Endodermal cell (in vitro differentiated cells): ENCODE results near the gene FADD. TPM values are rescaled to one million over a fixed set of nuclear protein-coding genes. Genes with fewer than 3 reads are reported as not detected.

ENCODE experiments used
- DNase-seq: peaks from one replicate; pipeline ENCODE4 v3.0.0-alpha.2; 2017
- H3K27ac ChIP-seq: 2 replicates; pipeline ENCODE4 v1.5.1; 2013; ENCODE audit warnings: mild to moderate bottlenecking, low read depth, low read length, moderate library complexity
- H3K27me3 ChIP-seq: 2 replicates; pipeline ENCODE4 v1.6.1; 2013; ENCODE audit warnings: mild to moderate bottlenecking, low read length, moderate library complexity; ENCODE audit not compliant: insufficient read depth, control insufficient read depth, poor library complexity, severe bottlenecking
- H3K36me3 ChIP-seq: 2 replicates; pipeline ENCODE4 v1.7.0; 2013; ENCODE audit warnings: mild to moderate bottlenecking, low read length, moderate library complexity; ENCODE audit not compliant: control insufficient read depth, insufficient read depth
- H3K4me1 ChIP-seq: one replicate; pipeline ENCODE4 v1.7.0; 2013; ENCODE audit warnings: low read length; ENCODE audit not compliant: control insufficient read depth, insufficient read depth
- H3K4me3 ChIP-seq: 2 replicates; pipeline ENCODE4 v1.5.1; 2013; ENCODE audit warnings: mild to moderate bottlenecking, low read length, moderate library complexity
- H3K9ac ChIP-seq: 2 replicates; pipeline ENCODE4 v1.6.1; 2013; ENCODE audit warnings: mild to moderate bottlenecking, low read length, moderate library complexity; ENCODE audit not compliant: poor library complexity, severe bottlenecking; ENCODE audit errors: extremely low read depth
- H3K9me3 ChIP-seq: 2 replicates; pipeline ENCODE4 v1.6.1; 2013; ENCODE audit warnings: mild to moderate bottlenecking, low read length, moderate library complexity; ENCODE audit not compliant: control insufficient read depth
- H3K27ac Mint-ChIP-seq: 2 replicates; pipeline ENCODE4 v1.8.0; 2020; ENCODE audit warnings: mixed read lengths
- H3K27me3 Mint-ChIP-seq: 2 replicates; pipeline ENCODE4 v1.8.0; 2021; ENCODE audit warnings: mild to moderate bottlenecking, mixed read lengths; ENCODE audit not compliant: insufficient read depth
- H3K36me3 Mint-ChIP-seq: 2 replicates; pipeline ENCODE4 v1.8.0; 2020; ENCODE audit warnings: low read depth, mixed read lengths
- H3K4me1 Mint-ChIP-seq: 2 replicates; pipeline ENCODE4 v1.8.0; 2020; ENCODE audit warnings: mixed read lengths
- H3K4me3 Mint-ChIP-seq: 2 replicates; pipeline ENCODE4 v1.8.0; 2020; ENCODE audit warnings: mild to moderate bottlenecking, moderate library complexity, mixed read lengths
- H3K9me3 Mint-ChIP-seq: 2 replicates; pipeline ENCODE4 v1.8.0; 2020; ENCODE audit warnings: mild to moderate bottlenecking, mixed read lengths
- WGBS, 2 experiments: methylation state at CpG; one replicate each; pipeline versions ENCODE4 v1.1.5 to v1.1.7; 2013; ENCODE audit warnings: missing lambda C conversion rate in 2 of 2, mixed read lengths in 1 of 2; ENCODE audit not compliant: insufficient coverage in 1 of 2, insufficient read length in 1 of 2; 5-methylcytosine and 5-hydroxymethylcytosine counted together
- total RNA-seq, 2 donors: library from RNA; stranded (reverse); fragmentation: NEBNext Ultra II Directional in 1 of 2; extraction: Animal tissue kit (Norgen Biotek cat#: 25700) in 1 of 2; gene quantifications; 2 replicates in 1 of 2; 3 replicates in 1 of 2; pipeline ENCODE4 v1.2.1, GENCODE V29; 2021
- TF ChIP-seq, protein P1 (sequence below): fragments of 200-600 bp; sonication (generic); conservative IDR thresholded peaks from 2 replicates; pipeline ENCODE4 v1.5.0; 2021; ENCODE audit warnings: antibody characterized with exemption, mild to moderate bottlenecking

Gene FADD
- total RNA-seq, 2 donors from 2014 or later, result 50.6 to 53.1 TPM

DNA sequence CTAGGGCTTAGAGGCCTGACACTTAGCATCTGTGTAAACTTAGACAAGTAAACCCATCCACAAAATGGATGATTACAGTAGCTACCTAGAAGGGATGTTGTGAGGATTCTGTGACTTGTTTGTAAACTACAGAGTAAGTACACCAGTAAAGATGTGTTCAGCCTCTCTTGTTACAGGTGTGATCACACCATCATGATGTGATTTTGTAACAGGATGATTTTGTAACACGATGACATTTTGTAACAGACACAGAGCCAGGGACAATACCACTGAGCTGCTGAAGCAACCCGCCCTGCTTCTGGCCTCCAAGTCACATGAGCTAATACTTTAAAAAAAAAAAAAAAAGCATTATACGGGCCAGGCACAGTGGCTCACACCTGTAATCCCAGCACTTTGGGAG lies 17.0 kb downstream of the FADD start:
- H3K4me3 Mint-ChIP-seq, result no peak overlapping the region
- peaks cover 5% of the 10 kb centered on the region for H3K9me3 Mint-ChIP-seq
- H3K27me3 ChIP-seq, result no peaks in the 10 kb centered on the region
- 35% methylated on average over 3 of the region's 3 CpGs; no CpG with 5 or more reads in 1 of the 2 experiments for WGBS, 2 experiments
- no peak overlapping the region for H3K27ac Mint-ChIP-seq
- no peak overlapping the region for H3K27ac ChIP-seq
- peaks cover 27% of the 10 kb centered on the region for H3K4me1 Mint-ChIP-seq
- no peak for DNase-seq
- peaks cover 3% of the 10 kb centered on the region for H3K36me3 ChIP-seq
- TF ChIP-seq, protein P1, sequence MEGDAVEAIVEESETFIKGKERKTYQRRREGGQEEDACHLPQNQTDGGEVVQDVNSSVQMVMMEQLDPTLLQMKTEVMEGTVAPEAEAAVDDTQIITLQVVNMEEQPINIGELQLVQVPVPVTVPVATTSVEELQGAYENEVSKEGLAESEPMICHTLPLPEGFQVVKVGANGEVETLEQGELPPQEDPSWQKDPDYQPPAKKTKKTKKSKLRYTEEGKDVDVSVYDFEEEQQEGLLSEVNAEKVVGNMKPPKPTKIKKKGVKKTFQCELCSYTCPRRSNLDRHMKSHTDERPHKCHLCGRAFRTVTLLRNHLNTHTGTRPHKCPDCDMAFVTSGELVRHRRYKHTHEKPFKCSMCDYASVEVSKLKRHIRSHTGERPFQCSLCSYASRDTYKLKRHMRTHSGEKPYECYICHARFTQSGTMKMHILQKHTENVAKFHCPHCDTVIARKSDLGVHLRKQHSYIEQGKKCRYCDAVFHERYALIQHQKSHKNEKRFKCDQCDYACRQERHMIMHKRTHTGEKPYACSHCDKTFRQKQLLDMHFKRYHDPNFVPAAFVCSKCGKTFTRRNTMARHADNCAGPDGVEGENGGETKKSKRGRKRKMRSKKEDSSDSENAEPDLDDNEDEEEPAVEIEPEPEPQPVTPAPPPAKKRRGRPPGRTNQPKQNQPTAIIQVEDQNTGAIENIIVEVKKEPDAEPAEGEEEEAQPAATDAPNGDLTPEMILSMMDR, result no peak
- no peaks in the 10 kb centered on the region for H3K4me1 ChIP-seq
- H3K9ac ChIP-seq, result no peak overlapping the region
- no peaks in the 10 kb centered on the region for H3K27me3 Mint-ChIP-seq
- peak overlapping the region; percentile 87 for H3K4me3 ChIP-seq
- H3K36me3 Mint-ChIP-seq, result peaks cover 25% of the 10 kb centered on the region
- H3K9me3 ChIP-seq, result no peaks in the 10 kb centered on the region

DNA sequence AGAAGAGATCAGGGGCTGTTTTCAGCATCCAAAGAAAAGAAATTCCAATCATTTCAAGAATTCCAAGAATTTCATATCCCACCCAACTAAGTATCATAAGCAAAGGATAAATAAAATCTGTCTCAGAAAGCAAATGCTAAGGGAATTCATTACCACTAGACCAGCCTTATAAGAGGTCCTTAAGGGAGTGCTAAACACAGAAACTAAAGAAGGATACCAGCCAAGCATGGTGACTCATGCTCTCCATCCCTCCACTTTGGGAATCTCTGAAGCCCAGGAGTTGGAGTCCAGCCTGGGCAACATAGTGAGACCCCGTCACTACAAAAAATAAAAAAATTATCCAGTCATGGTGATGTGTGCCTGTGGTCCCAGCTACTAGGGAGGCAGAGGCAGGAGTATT lies 17.8 kb downstream of the FADD start:
- H3K9me3 Mint-ChIP-seq, result peaks cover 6% of the 10 kb centered on the region
- H3K4me3 ChIP-seq, result no peak overlapping the region
- H3K27me3 ChIP-seq, result no peaks in the 10 kb centered on the region
- H3K36me3 ChIP-seq, result peaks cover 3% of the 10 kb centered on the region
- WGBS, 2 experiments, result 100% methylated on average over 1 of the region's 1 CpG; no CpG with 5 or more reads in 1 of the 2 experiments
- H3K27me3 Mint-ChIP-seq, result no peaks in the 10 kb centered on the region
- H3K9me3 ChIP-seq, result no peaks in the 10 kb centered on the region
- peaks cover 4% of the 10 kb centered on the region for H3K4me1 ChIP-seq
- peaks cover 25% of the 10 kb centered on the region for H3K36me3 Mint-ChIP-seq
- no peak overlapping the region for H3K27ac ChIP-seq
- TF ChIP-seq, protein P1, result no peak
- peaks cover 27% of the 10 kb centered on the region for H3K4me1 Mint-ChIP-seq
- H3K27ac Mint-ChIP-seq, result no peak overlapping the region
- no peak for DNase-seq
- H3K4me3 Mint-ChIP-seq, result no peak overlapping the region
- no peak overlapping the region for H3K9ac ChIP-seq

DNA sequence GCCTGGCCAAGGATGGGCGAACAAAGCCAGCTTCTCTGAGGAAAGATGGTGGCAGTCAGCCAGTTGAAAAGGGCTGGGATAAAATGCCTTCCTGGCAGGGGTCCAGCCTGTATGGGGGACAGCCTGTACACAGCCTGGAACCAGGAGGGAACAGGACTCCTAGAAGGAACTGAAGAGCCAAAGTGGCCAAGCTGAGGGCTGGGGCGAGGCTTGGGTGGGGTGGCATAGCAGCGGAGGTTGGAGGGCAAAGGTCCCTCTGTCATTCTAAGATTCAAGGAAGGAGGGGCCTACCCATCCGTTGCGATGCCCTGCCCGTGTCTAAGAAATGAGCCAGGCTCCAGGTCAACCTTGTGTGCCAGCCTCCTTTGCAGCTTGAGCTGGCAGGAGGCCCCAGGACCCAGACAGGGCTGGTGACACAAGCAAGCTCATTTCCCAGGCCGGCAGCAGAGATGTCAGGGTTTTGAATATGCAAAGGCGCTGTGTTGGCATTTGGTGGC lies 22.6 kb downstream of the FADD start:
- Mint-ChIP-seq H3K27ac (peak overlapping the region; percentile 45), H3K27me3 (no peaks in the 10 kb centered on the region), H3K4me1 (peaks cover 41% of the 10 kb centered on the region), H3K36me3 (peaks cover 15% of the 10 kb centered on the region), H3K9me3 (peaks cover 4% of the 10 kb centered on the region), H3K4me3 (no peak overlapping the region)
- no peak overlapping the region for H3K4me3 ChIP-seq
- H3K9me3 ChIP-seq, result no peaks in the 10 kb centered on the region
- no peak overlapping the region for H3K27ac ChIP-seq
- TF ChIP-seq, protein P1, result no peak
- no peak overlapping the region for H3K9ac ChIP-seq
- no peak for DNase-seq
- H3K27me3 ChIP-seq, result no peaks in the 10 kb centered on the region
- peaks cover 4% of the 10 kb centered on the region for H3K4me1 ChIP-seq
- WGBS, 2 experiments, result 90 to 93% methylated on average over 8 of the region's 8 CpGs
- peaks cover 3% of the 10 kb centered on the region for H3K36me3 ChIP-seq
